ENCODE data around the gene DAZAP1.

DAZAP1 gene

DNA sequence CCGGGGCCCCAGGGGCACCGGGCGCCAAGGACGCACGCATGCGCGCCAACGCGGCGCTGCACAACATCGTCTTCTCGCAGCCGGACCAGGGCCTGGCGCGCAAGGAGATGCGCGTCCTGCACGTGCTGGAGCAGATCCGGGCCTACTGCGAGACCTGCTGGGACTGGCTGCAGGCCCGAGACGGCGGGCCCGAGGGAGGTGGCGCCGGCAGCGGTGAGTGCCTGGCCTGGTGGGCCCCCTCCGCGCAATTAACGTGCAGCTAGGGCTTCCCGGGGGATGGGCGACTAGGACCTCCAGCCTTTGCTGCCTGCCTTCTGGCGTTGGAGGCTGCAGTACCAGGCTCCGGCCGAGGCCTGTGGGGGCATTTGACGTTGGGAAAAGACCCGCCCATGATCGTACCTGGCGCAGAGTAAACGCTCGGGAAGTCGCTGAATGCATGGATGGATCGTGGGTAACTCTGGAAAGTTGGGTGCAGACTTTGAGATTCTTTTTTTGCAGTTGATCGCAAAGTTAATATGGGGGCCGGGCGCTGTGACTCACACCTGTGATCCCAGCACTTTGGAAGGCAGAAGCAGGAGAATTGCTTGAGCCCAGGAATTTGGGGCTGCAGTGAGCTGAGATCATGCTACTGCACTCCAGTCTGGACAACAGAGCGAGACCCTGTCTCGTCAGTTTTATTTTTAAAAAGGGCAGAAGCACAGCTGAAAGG, 49.8 kb downstream of the DAZAP1 start:
- TF ChIP-seq, protein P1, sequence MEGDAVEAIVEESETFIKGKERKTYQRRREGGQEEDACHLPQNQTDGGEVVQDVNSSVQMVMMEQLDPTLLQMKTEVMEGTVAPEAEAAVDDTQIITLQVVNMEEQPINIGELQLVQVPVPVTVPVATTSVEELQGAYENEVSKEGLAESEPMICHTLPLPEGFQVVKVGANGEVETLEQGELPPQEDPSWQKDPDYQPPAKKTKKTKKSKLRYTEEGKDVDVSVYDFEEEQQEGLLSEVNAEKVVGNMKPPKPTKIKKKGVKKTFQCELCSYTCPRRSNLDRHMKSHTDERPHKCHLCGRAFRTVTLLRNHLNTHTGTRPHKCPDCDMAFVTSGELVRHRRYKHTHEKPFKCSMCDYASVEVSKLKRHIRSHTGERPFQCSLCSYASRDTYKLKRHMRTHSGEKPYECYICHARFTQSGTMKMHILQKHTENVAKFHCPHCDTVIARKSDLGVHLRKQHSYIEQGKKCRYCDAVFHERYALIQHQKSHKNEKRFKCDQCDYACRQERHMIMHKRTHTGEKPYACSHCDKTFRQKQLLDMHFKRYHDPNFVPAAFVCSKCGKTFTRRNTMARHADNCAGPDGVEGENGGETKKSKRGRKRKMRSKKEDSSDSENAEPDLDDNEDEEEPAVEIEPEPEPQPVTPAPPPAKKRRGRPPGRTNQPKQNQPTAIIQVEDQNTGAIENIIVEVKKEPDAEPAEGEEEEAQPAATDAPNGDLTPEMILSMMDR (IDR thresholded peaks at IDR 0.05; ENCODE audit: insufficient read depth, low read length, missing control alignments) = no peak
- ChIA-PET POLR2A (no interaction called here), CTCF (interaction anchor here (1.0 to 1.4 kb wide), 2 partner anchors 10 to 12 kb away, joined by 4 to 5 read pairs; no protein-coding TSS in a partner anchor)
- DNase-seq (ENCODE audit: low read depth, low spot score) = no peak
- no peak overlapping the region for H3K4me3 ChIP-seq (ENCODE audit: low read depth, low read length)

DNA sequence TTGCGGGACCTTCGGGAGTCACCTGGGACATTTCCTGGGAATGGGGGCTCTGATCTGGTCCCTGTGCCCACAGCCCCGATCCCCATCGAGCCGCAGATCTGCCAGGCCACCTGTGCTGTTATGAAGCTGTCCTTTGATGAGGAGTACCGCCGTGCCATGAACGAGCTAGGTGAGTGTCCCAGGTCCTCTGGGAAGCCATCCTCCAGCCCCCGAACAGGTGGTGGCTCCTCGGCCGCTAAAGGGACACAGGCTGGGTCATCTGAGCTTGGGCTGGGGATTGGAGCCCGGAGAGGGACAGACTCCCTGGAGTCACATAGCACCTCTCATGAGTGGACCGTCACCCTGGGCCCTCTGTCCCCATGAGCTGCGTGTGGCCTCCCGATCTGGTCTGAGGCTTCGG, 50.5 kb downstream of the DAZAP1 start:
- no peak for DNase-seq (ENCODE audit: low read depth, low spot score)
- TF ChIP-seq, protein P1 (IDR thresholded peaks at IDR 0.05; ENCODE audit: insufficient read depth, low read length, missing control alignments) = no peak
- H3K4me3 ChIP-seq (ENCODE audit: low read depth, low read length) = no peak overlapping the region
- POLR2A ChIA-PET = no interaction called here
- CTCF ChIA-PET = interaction anchor here (0.6 to 1.4 kb wide), 4 partner anchors 9 to 179 kb away, joined by 3 to 8 read pairs (median 4); no protein-coding TSS in a partner anchor

DNA sequence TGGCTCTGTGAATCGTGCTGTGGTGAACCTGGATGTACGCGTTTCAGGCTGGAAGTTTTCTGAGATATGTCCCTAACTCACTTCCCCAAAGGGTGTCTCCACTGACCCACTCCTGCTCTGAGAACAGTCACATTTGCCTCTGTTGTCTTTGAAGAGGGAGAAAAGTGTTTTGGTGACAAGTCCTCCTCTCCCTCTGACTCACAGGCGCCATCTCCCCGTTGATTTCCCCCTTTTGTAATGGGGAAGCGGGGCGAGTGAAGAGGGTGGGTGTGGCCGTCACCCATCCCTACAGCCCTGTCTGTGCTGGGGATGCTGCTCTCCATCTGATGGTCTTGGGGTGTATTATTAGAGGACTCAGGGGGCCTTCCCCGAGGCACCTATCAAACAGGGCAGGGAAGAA, 52.1 kb downstream of the DAZAP1 start:
- DNase-seq (ENCODE audit: low read depth, low spot score) = no peak
- POLR2A ChIA-PET = no interaction called here
- CTCF ChIA-PET = no interaction called here
- H3K4me3 ChIP-seq (ENCODE audit: low read depth, low read length) = no peak overlapping the region
- TF ChIP-seq, protein P1 (IDR thresholded peaks at IDR 0.05; ENCODE audit: insufficient read depth, low read length, missing control alignments) = no peak

DNA sequence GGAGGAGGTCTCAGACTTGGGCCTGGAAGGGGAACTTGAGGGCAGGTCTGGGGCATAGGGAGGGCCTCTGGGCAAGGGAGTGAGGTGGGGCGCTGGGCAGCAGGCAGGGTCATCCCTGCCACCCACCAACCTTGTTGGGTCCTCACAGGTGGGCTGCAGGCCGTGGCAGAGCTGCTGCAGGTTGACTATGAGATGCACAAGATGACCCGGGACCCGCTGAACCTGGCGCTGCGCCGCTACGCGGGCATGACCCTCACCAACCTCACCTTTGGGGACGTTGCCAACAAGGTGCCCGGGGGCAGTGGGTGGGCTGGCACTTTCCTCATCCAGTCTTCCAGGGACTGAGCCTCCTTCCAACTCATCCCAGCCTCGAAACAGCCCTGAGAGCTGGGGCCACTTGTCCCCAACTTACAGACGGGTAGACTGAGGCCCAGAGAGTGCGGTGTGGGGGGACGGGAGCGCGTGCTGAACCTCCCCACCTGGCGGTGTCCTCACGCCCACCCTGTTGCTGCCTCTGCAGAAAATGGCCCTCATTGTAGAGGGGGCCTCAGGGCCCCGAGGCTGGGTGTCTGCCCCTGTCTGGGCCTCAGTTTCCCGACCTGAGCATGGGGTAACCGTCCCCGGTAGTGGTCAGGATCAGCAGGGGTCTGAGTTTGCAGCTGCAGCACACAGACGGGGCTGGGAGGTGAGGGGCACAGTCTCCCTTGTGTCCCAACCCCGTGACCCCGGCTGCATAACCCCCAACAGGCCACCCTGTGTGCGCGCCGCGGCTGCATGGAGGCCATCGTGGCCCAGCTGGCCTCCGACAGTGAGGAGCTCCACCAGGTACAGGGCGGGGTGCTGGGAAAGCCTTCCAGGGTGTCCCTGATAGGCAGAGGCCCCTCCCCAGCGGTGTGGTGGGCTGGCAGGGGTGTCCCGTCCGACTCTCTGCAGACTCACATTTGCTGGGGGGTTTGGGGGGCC, 52.9 kb downstream of the DAZAP1 start:
- POLR2A ChIA-PET = no interaction called here
- no peak for DNase-seq (ENCODE audit: low read depth, low spot score)
- TF ChIP-seq, protein P1 (IDR thresholded peaks at IDR 0.05; ENCODE audit: insufficient read depth, low read length, missing control alignments) = no peak
- H3K4me3 ChIP-seq (ENCODE audit: low read depth, low read length) = no peak overlapping the region
- CTCF ChIA-PET = interaction anchor here (0.6 kb wide), 1 partner anchor 54 kb away, joined by 3 read pairs; no protein-coding TSS in a partner anchor

DNA sequence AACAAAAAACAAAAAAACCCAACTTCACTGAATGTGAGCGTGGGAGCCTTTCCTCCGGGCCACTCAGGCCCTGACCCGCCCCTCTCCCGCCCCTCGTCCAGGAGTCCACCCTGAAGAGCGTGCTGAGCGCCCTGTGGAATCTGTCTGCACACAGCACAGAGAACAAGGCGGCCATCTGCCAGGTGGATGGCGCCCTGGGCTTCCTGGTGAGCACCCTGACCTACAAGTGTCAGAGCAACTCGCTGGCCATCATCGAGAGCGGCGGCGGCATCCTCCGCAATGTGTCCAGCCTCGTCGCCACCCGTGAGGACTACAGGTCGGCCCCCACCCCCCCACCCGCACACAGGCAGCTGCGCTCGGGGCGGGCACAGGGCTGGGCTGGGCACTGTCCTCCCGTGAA, 54.5 kb downstream of the DAZAP1 start:
- no peak overlapping the region for H3K4me3 ChIP-seq (ENCODE audit: low read depth, low read length)
- CTCF ChIA-PET = no interaction called here
- TF ChIP-seq, protein P1 (IDR thresholded peaks at IDR 0.05; ENCODE audit: insufficient read depth, low read length, missing control alignments) = no peak
- POLR2A ChIA-PET = no interaction called here
- DNase-seq (ENCODE audit: low read depth, low spot score) = no peak
